ENCODE results near the gene PPP4R4.
"Not testable (repeated sequence)": the region's sequence is repeated elsewhere in the genome, so short reads cannot be mapped to it uniquely, and the experiment has no call there.

Gene PPP4R4

DNA sequence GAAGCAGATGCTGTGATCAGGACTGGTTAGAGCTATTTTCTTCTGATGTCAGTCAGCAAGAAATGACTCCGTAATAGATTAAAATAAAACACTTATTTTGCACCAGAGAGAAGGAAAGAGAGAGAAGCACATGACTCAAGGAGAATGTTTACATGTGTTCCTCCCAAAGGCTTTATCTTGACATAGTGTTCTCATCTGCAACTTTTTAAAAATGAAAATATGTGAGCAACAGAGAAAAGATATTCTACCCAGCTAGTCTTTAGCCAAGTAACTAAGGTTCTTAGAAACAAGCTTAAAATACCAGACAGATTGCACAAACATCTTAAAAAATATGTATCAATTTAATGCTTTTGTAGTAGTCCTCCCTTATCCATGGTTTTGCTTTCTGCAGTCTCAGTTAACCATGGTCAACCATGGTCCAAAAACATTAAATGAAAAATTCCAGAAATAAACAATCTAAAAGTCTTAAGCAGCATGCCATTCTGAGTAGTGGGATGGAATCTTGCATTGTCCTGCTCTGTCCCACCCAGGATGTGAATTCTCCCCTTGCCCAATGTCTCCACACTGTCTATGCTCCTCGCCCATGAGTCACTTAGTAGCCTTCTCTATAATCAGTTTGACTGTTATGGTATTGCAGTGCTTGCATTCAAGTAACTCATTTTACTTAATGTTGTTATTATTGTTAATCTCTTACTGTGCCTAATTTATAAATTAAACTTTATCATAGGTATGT is 109.0 kb downstream of the PPP4R4 start:
- DNase-seq, result no peak

GRCh38 chr14:94284221-94284620 is 110.1 kb downstream of the PPP4R4 start:
- no peak for DNase-seq

GRCh38 chr14:94285158-94285557 is 111.0 kb downstream of the PPP4R4 start:
- DNase-seq, result no peak

- no peak for DNase-seq
Measured at GRCh38 chr14:94288610-94289465, 114.7 kb downstream of the PPP4R4 start.

DNA sequence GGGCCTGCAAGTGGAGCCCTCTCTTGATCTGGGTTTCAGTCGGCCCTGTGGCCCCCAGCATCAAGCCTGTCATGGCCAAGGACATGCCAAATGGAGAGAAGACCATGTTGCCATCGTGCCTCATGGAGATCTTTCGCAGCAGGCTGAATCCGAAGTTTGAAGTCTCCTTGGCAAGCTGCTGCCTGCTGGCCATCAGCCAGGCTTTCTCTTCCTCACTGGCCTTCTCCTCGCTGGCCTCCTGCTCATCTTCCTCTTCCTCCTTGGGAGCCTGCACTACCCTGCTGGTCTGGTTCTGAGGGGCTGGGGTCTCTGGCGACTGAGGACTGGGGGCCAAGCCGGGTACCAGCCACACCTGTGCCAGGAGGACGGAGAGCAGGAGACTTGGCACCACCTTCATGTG is 116.1 kb downstream of the PPP4R4 start:
- DNase-seq, result no peak

GRCh38 chr14:94291159-94291905 is 117.2 kb downstream of the PPP4R4 start:
- no peak for DNase-seq

GRCh38 chr14:94291906-94292525 is 117.9 kb downstream of the PPP4R4 start:
- DNase-seq, result no peak

GRCh38 chr14:94292526-94292871 is 118.4 kb downstream of the PPP4R4 start:
- DNase-seq, result no peak

DNA sequence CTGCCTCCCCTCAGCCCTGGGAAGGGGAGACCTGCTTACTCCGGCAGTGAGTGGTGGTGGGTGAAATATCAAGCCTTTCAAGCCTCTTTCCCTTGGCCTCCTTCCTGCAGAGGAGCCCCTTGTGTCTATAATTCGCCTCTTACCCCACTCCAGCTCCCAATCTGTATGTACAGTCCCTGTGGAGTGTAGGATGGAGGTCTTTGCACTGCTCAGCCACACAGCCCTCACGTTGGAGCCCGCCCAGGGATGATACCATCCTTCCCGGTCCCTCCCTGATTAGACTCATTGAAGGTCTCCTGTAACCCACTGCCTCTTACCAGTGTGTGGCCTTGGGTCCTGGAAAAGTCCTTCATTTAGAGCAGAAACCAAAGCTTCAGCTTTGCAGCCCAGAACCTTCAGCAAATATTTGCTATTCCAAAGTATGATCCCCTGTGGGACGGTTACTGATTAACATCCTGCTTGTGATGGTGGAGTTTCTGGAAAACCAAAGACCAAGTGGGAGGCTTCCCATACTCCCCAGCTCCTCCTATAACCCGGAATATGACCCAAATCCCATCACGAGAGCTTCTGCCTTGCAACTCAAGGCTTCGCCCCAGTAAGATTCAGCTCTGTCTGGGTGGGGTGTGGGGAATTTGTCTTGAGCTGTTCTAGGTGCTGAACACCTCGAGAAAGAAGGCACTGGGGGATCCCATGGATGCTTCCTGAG is 118.9 kb downstream of the PPP4R4 start, which contains the start of gene SERPINA10:
TSS of gene SERPINA10 (minus strand) at position 397 of the 706 bp plus-strand sequence. CDS start 2,675 bp downstream, outside the sequence.
- no peak for DNase-seq

DNA sequence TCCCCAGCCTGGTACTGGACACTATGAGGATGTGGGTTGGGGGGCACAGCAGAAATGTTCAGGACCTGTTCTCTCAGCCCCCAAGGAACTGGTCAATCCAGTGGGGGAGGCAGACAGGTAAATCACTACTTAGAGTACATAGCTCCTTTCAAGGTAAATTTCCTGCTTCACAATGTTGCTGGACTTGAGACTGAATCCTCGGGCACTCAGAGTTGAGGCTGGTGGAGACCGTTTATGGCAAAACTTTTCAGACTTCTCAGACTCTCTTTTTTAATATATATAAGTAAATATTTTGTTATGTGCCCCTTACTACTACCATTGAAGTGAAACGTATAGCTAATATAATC is 119.4 kb downstream of the PPP4R4 start:
- no peak for DNase-seq

DNA sequence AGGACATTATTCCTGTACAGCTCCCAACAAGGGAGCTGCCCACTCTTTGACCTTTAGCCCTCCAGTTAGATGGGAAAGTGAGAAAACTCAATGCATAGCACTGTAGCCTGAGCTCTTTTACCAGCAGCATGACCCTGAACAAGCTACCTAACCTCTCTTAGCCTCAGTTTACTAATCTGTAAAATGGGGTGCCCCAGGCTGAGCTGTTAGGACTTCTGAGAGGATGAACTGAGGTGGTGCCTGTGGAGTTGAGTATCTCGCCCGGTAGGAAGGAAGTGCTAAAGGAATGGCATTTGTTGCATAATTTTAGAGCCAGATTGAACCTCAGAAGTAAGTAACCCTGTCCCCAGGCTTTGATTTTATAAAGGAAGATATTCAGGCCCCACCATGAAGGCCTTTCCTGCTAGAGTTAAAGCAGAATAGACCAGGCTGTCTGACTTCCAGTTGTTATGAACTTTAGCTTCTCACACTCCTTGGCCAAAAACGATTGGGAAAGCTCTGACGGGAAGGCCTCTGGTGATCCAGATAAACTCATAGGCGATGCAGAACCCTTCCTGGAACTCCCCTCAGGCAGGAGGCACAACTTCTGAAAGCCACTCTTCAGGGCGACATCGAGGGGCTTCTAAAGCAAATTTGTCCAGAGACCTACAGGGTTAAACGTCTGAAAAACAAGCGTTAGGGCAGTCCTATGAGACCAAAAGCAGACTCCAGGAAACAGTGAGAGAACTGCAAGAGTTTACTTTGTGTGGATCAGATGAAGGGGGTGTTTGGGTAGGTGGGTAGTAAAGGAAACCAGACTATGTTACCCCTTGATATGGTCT is 121.4 kb downstream of the PPP4R4 start:
- DNase-seq, result no peak

DNA sequence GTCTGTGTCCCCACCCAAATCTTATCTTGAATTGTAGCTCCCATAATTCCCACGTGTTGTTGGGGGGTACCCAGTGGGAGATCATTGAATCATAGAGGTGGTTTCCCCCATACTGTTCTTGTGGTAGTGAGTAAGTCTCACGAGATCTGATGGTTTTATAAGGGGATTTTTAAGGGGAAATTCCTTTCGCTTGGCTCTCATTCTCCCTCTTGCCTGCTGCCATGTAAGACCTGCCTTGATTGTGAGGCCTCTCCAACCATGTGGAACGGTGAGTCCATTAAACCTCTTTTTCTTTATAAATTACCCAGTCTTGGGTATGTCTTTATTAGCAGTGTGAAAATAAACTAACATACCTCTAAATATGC is 122.0 kb downstream of the PPP4R4 start:
- not testable (repeated sequence) for DNase-seq

GRCh38 chr14:94298130-94298529 is 124.0 kb downstream of the PPP4R4 start:
- no peak for DNase-seq

- no peak for DNase-seq
Measured at GRCh38 chr14:94303111-94303510, 129.0 kb downstream of the PPP4R4 start.

DNA sequence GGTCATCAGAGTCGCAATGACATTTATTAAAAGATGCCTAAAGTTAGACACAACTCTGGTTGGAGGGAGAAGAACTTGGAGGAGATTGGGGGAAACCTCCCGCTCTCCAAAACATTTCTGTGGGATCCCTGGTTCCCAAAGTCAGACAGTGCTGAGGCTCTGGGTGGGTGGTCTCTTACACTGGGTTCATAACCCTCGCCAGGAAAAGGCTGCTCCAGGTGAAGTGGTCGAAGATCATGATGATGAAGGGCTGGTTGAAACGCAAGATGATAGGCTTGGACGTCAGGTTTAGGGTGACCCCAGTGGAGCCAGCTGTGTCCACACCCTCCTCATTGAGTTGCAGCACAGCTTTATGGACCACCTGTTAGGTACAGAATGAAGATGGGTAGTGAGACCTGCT is 130.1 kb downstream of the PPP4R4 start:
- no peak for DNase-seq

DNA sequence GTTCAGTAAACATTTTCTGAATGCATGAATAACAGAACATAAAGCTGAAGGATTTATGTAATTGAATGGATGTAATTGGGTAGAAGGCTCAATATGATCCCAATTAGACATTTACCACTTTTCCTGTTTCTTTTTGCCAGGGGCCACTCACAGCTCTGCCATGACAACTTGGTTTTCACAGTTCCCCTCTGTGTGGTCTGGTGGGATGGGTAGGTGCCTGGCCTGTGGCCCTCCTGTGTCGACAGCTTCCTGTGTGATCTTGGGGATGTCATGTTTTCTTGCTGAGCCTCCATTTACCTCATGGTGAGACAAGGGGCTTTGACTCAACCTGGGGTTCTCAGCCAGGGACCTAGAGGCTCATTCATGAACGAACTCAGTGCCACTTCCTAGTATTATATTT is 131.5 kb downstream of the PPP4R4 start:
- DNase-seq, result no peak

DNA sequence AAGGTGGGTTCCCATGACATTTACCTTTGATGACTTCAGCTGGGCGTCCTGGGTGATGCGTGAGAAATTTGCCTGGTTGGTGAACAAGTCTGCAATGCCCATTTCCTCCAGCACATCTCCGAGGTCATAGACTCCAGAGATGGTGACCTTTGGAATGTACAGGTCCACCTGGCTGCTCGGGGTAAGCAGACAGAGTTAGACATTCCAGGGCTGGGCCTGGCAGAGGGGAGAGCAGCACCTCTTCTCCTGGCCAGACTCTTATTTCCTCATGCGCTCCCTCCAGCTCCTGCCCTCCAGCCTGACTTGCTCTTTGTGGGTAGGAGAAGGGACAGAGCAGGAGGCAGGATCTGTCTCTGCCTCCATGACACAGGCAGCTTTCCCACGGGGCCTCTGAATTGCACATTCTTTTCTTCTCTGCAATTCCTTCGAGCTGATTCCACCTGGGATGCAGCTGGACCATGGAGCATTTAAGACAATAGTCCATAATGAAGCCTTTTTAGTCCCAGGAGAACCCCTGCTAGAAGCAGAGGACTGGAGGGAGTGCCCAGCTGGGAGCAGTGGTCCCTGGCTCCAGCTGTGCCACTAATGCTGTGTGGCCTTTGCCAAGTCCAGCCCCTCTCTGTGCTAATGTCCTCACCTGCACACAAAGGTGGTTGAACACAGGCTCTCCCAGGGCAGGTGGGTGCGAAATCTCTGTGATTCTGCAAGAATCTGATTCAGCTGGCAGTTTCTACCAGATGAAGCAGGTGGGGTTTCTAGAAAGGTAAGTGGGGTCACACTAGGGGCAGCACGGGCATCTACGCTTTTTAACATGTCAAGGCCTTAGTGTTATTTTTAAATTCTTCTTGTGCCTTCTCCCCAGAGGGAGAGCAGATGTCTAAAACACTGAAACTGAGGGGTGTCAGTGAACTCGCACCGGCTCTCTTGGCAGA is 132.2 kb downstream of the PPP4R4 start:
- no peak for DNase-seq

DNA sequence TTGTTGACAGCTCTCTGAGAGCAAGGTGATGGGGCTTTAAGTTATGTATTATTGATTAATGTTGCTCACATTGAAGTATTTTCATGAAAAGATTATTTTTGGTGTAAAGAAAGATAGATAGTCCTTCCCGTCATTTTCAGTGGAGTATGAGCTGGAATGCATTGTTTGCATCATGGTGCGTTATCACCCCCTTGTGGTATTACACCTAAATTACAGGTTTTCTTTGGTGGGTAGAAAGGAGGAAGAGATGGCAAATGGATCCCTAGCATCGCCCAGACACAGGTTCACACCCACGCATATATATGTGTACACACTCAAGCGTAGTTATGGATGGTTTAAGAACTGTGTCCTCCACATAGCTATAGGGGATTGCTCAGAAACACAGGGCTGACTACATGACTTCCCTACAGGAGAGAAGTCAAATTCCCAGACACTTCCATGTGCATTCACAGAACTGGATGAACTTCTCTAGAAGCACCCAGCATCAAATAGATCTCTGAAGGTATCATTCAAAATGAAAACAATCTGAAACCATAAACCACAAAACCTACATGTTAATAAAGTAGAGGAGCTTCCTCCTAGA is 133.4 kb downstream of the PPP4R4 start:
- no peak for DNase-seq

GRCh38 chr14:94309721-94310120 is 135.6 kb downstream of the PPP4R4 start:
- DNase-seq, result no peak

DNA sequence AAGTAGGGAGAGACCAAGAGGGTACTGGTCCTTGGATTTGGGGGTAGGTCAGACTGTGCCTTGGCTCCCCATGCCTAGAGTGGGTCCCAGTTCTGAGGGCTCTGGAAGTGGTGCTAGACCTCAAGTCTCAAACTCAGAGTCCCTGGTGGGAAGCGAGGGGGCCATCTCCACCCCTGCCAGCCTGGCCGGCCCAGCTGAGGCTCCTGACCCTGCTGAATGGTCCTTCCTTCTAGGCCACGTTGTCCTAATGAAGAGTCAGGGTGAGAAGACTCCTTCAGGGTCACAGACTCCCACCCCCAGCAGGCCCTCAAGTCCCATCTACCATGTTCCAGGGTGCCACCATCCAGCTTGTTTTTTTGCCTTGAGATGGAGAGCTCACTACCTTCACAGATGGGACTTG is 136.1 kb downstream of the PPP4R4 start:
- no peak for DNase-seq

Data from NCI-H2227 treated with DMSO at 0.1 percent for 48 hours (cell line).